ENCODE results near the gene C5orf52.

DNA sequence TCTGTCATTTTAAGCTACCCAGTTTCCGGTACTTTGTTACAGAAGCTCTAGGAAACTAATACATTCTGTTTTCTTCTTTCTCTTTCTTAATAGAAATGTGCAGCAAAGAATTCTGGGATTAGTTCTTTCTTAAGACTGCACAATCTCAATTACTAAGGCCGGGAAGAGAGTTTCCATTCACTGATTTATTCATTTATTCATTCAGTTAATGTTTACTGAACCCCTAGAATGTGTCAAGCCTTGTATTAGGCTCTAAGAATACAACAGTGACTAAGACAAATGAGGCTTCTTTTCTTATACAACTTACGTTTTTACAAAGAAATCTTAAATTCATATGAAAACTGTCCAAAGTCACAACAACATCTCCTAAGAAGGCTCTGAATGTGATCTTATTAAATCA, 32.4 kb downstream of the C5orf52 start:
- TF ChIP-seq CTCF (IDR thresholded peaks at IDR 0.05) (no peak), POLR2A (IDR thresholded peaks at IDR 0.05) (no peak)

Data from right lobe of liver (tissue), 4 donors.